ENCODE results near the gene CD1B. TPM values are rescaled to one million over a fixed set of nuclear protein-coding genes. Genes with fewer than 3 reads are reported as not detected.

The CD1B gene
- total RNA-seq, 2 donors from 2014 or later, result not detected

DNA sequence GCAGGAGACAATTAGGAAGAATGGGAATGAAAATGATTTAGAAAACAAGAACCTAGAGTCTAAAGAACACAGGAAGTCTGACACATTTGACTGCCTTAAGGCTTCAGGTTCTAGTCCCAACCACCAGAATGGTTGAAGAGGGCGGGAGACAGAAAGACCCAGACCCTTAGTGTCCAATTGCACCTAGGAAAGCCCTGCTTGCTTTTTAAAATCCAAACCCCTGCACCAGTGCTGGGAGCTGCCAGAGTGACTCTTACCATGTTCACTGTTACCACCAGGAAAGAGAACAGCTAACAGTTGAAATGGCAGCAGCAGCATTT is 265 bp downstream of the CD1B start:
- Mint-ChIP-seq H3K36me3 (ENCODE audit: low read depth) (no peaks in the 10 kb centered on the region), H3K4me1 (no peaks in the 10 kb centered on the region), H3K9me3 (no peaks in the 10 kb centered on the region), H3K27me3 (ENCODE audit: insufficient read depth) (no peaks in the 10 kb centered on the region), H3K4me3 (no peak overlapping the region), H3K27ac (no peak overlapping the region)
- H3K27me3 ChIP-seq (ENCODE audit: control insufficient read depth, insufficient read depth, low read length, poor library complexity, severe bottlenecking), result no peaks in the 10 kb centered on the region
- H3K9me3 ChIP-seq (ENCODE audit: control insufficient read depth, low read length), result no peaks in the 10 kb centered on the region
- H3K36me3 ChIP-seq (ENCODE audit: control insufficient read depth, insufficient read depth, low read length), result no peaks in the 10 kb centered on the region
- no peaks in the 10 kb centered on the region for H3K4me1 ChIP-seq (ENCODE audit: control insufficient read depth, insufficient read depth, low read length)
- no peak for DNase-seq
- H3K9ac ChIP-seq (ENCODE audit: extremely low read depth, low read length, poor library complexity, severe bottlenecking), result no peak overlapping the region
- H3K4me3 ChIP-seq (ENCODE audit: low read length), result no peak overlapping the region
- 83 to 85% methylated on average over 1 of the region's 1 CpG for WGBS, 2 experiments (ENCODE audit: insufficient coverage in 1 of 2, insufficient read length in 1 of 2)
- H3K27ac ChIP-seq (ENCODE audit: low read depth, low read length), result no peak overlapping the region
- TF ChIP-seq, protein P1, sequence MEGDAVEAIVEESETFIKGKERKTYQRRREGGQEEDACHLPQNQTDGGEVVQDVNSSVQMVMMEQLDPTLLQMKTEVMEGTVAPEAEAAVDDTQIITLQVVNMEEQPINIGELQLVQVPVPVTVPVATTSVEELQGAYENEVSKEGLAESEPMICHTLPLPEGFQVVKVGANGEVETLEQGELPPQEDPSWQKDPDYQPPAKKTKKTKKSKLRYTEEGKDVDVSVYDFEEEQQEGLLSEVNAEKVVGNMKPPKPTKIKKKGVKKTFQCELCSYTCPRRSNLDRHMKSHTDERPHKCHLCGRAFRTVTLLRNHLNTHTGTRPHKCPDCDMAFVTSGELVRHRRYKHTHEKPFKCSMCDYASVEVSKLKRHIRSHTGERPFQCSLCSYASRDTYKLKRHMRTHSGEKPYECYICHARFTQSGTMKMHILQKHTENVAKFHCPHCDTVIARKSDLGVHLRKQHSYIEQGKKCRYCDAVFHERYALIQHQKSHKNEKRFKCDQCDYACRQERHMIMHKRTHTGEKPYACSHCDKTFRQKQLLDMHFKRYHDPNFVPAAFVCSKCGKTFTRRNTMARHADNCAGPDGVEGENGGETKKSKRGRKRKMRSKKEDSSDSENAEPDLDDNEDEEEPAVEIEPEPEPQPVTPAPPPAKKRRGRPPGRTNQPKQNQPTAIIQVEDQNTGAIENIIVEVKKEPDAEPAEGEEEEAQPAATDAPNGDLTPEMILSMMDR (conservative IDR thresholded peaks at IDR 0.05), result no peak

DNA sequence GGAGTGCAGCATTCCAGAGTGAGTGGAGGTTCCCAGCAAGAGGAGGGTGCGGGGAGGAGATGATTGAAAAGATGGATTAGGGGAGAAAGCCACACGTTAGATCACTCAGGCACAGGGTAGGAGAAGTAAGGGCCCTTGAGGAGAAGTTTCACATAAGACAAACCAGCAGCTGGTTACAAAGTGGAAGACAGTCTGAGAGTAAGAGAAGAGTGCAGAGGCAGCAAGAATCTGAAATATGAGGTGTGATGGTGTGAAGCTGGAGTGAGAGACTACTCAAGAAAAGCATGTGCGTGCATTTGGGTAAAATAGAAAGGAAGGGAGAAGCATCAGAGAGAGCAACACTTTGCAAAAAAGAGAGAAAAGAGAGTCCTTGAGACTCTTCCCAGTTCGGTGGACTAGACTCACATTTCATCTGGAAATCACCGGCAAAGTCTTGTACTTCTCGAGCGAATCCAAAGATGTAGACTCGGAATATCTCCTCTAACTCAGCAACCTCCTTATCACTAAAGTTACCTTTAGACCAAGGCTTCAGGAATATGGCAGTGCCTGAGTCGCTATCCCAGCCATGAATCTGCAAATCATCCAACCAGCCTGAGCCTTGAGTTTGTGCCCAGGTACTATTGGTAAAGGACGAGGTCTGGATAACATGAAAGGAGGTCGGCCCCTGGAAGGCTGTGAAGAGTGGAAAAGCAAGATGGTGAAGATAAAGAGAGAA is 783 bp downstream of the CD1B start:
- H3K27ac Mint-ChIP-seq, result no peak overlapping the region
- H3K36me3 ChIP-seq (ENCODE audit: control insufficient read depth, insufficient read depth, low read length), result no peaks in the 10 kb centered on the region
- H3K4me3 Mint-ChIP-seq, result no peak overlapping the region
- no peaks in the 10 kb centered on the region for H3K4me1 ChIP-seq (ENCODE audit: control insufficient read depth, insufficient read depth, low read length)
- no peaks in the 10 kb centered on the region for H3K9me3 Mint-ChIP-seq
- no peaks in the 10 kb centered on the region for H3K36me3 Mint-ChIP-seq (ENCODE audit: low read depth)
- no peaks in the 10 kb centered on the region for H3K27me3 ChIP-seq (ENCODE audit: control insufficient read depth, insufficient read depth, low read length, poor library complexity, severe bottlenecking)
- WGBS, 2 experiments (ENCODE audit: insufficient coverage in 1 of 2, insufficient read length in 1 of 2), result 87 to 88% methylated on average over 6 to 11 of the region's 11 CpGs
- no peak overlapping the region for H3K27ac ChIP-seq (ENCODE audit: low read depth, low read length)
- no peak for DNase-seq
- H3K9ac ChIP-seq (ENCODE audit: extremely low read depth, low read length, poor library complexity, severe bottlenecking), result no peak overlapping the region
- no peak overlapping the region for H3K4me3 ChIP-seq (ENCODE audit: low read length)
- no peaks in the 10 kb centered on the region for H3K27me3 Mint-ChIP-seq (ENCODE audit: insufficient read depth)
- no peaks in the 10 kb centered on the region for H3K4me1 Mint-ChIP-seq
- TF ChIP-seq, protein P1 (conservative IDR thresholded peaks at IDR 0.05), result no peak
- H3K9me3 ChIP-seq (ENCODE audit: control insufficient read depth, low read length), result no peaks in the 10 kb centered on the region

DNA sequence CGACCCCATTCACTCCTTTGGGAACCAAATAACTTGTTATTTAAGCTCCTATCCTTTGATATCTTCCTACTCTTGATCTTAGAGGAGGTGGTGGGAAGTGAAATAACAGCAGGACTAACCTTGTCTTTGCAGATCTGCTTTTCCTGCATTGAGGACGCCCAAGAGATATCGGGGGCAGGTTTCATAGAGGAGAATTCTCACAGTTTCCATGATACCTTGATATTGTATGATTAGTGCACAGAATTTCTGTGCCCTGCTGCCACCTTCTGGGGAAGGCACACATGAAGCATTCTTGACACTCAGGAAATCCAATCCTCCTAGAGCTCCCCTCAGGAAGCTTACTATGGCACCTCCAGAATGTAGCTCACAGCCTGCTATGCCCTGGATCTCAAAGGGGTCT is 1.6 kb downstream of the CD1B start:
- Histone ChIP-seq H3K4me1 (ENCODE audit: control insufficient read depth, insufficient read depth, low read length) (no peaks in the 10 kb centered on the region), H3K27me3 (ENCODE audit: control insufficient read depth, insufficient read depth, low read length, poor library complexity, severe bottlenecking) (no peaks in the 10 kb centered on the region), H3K27ac (ENCODE audit: low read depth, low read length) (no peak overlapping the region), H3K9me3 (ENCODE audit: control insufficient read depth, low read length) (no peaks in the 10 kb centered on the region), H3K36me3 (ENCODE audit: control insufficient read depth, insufficient read depth, low read length) (no peaks in the 10 kb centered on the region), H3K9ac (ENCODE audit: extremely low read depth, low read length, poor library complexity, severe bottlenecking) (no peak overlapping the region), H3K4me3 (ENCODE audit: low read length) (no peak overlapping the region)
- no peak overlapping the region for H3K27ac Mint-ChIP-seq
- 83 to 92% methylated on average over 2 to 3 of the region's 3 CpGs for WGBS, 2 experiments (ENCODE audit: insufficient coverage in 1 of 2, insufficient read length in 1 of 2)
- no peak overlapping the region for H3K4me3 Mint-ChIP-seq
- H3K36me3 Mint-ChIP-seq (ENCODE audit: low read depth), result no peaks in the 10 kb centered on the region
- DNase-seq, result peak; percentile 47
- H3K4me1 Mint-ChIP-seq, result no peaks in the 10 kb centered on the region
- H3K27me3 Mint-ChIP-seq (ENCODE audit: insufficient read depth), result no peaks in the 10 kb centered on the region
- TF ChIP-seq, protein P1 (conservative IDR thresholded peaks at IDR 0.05), result peak; percentile 55
- H3K9me3 Mint-ChIP-seq, result no peaks in the 10 kb centered on the region

All from endodermal cell (in vitro differentiated cells).